GM12874 (cell line): ENCODE measurements around the gene KRTAP5-1.

Source experiments
- TF ChIP-seq, protein P1 (sequence below): IDR thresholded peaks from 2 replicates; pipeline ENCODE4 v1.5.1; 2011; ENCODE audit warnings: low read depth, mild to moderate bottlenecking, control low read depth, low read length, moderate library complexity; ENCODE audit not compliant: insufficient read depth

The KRTAP5-1 gene

DNA sequence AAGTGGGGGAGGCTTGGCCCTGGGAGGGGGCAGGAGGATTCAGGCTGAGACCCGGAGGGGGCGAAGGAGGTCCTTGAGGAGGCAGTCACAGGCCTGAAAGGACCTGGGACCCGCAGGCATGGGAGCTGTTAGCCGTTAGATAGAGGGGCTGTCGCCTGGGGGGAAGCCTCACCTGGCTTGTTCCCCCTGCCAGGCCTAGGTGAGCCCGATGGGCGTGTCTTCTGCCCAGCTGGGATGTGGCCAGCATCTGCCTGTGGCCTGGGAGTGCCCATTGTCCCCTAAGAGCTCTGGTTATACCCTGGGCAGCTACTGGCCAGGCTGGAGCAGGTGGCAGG, 11.2 kb downstream of the KRTAP5-1 start:
- TF ChIP-seq, protein P1, sequence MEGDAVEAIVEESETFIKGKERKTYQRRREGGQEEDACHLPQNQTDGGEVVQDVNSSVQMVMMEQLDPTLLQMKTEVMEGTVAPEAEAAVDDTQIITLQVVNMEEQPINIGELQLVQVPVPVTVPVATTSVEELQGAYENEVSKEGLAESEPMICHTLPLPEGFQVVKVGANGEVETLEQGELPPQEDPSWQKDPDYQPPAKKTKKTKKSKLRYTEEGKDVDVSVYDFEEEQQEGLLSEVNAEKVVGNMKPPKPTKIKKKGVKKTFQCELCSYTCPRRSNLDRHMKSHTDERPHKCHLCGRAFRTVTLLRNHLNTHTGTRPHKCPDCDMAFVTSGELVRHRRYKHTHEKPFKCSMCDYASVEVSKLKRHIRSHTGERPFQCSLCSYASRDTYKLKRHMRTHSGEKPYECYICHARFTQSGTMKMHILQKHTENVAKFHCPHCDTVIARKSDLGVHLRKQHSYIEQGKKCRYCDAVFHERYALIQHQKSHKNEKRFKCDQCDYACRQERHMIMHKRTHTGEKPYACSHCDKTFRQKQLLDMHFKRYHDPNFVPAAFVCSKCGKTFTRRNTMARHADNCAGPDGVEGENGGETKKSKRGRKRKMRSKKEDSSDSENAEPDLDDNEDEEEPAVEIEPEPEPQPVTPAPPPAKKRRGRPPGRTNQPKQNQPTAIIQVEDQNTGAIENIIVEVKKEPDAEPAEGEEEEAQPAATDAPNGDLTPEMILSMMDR = no peak

DNA sequence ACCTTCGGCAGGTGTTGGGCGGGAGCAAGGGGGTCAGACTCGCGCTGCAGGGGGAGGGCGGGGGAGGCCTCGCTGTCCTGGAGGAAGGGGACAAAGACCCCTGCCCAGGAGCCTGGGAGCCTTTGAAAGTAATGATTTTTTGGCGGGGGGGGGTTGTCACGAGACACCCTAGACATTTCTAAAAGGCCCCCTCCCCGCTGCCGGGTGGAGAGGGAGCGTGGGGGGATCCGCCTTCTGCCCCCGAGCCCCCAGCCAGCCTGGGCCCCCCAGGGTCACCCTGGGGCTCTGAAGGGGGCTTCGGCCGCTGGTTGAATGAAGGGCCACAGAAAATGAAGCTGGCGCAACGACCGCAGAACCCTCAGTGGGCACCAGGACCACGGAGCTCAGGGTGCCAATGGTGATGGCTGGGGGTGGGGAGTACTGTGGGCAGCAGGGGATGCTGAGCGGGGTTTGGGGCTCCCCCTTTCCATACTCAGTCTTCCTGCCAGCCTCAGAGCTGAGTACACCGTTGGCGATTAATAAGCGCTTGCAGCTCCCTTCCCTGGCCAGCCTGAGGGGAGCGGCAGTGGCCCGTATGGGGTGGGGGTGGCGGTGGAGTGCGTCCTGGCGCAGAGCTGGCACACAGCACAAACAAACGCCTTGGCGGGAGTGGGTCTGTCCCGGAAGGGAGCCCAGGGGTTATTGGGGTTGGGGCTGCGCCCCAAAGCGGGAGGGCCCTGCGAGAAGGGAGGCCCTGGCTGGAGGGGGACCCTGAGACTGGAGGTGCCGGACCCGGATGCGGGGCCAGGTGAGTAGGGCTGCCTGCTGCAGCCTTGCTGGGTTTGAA, 11.8 kb downstream of the KRTAP5-1 start:
- TF ChIP-seq, protein P1 = no peak

DNA sequence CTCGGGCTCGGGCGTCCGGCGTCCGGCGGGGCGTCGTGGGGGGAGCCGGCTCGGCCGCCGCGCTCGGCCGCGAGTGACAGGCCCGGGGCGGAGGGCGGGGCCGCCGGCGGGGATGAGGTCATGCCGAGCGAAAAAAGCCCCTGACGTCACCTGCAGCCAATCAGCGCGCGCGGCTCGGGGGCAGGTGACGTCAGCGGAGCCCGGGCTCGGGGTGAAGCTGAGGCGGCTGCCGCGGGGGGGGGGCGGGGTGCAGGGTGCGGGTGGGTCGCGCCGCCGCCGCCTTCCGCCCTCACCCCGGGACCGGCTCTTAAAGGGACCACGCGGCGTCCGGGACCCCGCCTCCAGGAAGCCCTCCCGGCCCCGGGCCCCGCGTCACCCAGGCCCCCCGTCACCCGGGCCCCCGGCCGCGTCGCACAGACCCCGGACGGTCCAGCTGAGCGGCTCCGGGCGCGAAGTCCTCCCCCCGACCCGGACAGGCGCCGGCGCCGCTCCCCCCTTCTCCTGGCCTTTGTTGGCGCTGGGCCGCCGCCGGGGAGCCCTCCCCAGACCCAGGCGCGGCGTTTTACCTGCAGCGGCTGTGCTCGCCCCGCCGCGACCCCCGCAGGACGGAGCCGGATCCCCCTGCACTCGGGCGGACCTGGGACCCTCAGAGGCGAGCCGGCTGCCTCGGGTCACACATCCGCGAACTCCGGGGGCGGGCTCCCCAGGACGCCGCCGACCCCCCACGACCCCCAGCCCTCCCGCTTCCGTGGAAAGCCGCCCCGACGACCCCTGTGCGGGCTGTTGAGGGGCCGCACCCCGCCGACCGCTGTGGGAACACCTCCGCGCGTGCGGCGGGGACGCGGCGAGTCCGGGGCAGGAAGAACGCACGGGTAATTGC, 12.6 kb downstream of the KRTAP5-1 start, which contains the start of gene DUSP8:
Gene DUSP8, minus strand, starts transcription at position 75 of the 880 bp plus-strand sequence. CDS start 6,445 bp downstream, outside the sequence.
- TF ChIP-seq, protein P1 = no peak

DNA sequence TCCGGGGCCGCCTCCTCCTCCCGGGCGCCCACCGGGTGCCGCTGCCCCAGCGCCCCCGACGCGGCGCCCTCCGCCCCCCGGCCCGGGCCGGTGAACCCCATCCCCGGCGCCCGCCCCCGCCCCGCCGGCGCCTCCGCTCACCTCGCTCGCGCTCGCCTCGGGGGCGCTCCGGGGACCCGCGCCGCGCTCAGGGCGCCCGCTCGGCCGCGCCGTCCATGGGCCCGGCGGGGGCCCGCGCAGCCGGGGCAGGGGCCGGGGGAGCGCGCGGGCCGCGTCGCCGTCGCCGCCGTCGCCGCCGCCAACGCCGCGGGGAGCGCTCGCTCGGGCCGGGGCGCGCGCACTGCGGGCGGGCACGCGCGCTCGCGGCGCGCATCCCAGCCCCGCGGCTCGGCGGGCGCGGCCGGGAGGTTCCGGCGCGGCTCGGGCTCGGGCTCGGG, 13.3 kb downstream of the KRTAP5-1 start:
- TF ChIP-seq, protein P1 = no peak

DNA sequence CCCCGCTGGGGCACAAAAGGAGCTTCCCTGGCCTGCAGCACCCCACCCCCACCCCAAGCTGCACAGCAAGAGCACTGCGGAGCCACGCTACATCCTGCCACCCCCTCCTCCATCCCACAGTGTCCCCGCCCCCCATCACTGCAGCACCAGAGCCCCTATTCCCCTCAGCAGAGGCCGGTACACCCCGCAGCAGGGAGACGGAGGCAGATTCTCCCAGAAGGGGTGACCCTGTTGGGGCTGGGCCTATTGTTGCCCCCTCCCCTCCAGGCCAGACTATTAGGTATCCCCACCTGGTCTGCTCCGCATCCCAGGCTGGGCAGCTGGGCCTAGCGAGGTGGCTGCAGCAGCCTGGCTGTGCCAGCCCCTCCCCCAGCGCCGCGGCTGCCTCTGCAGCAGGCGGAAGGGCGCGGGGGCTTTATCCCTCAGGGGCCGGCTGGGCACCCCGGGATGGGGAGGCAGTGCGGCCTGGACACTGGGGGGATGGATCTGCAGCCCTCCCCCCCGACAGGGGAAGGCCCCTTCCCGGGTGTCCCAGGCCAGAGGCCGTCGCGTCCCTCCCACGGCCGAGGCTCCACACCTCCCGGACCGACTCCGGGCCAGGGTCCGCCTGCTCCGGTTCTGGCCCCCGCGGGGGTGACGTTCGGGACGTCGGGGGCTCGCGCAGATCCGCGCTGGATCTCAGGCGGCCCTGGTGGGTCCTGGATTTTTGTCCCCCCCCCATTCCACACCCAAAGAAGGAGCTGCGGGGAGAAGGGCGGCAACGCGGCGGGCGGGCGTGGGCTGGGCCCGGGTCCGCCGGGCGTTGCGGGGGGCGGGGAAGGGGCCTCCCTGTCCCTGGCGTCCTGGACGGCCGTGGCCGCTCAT, 14.0 kb downstream of the KRTAP5-1 start:
- TF ChIP-seq, protein P1 = no peak

DNA sequence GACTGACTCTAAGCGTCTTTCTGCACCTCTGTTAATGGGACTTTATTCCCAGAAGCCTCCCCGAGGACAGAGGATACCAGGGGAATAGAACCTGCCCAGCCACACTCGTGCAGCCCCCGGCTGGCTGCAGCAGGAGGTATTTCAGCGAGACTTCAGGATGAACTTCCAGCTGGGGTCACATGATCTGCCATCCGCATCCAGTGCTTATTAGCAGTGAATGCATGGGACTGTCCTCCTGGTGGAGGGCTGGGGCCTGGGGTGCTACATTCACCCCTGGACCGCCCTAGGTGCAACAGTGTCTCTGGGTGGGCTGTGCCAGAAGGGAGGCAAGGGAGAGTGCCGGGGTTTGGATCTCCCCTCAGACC, 14.6 kb downstream of the KRTAP5-1 start:
- TF ChIP-seq, protein P1 = no peak
